RWPE2 (cell line): ENCODE measurements around the gene KRT1.

ENCODE experiments used
- ATAC-seq: fragments of 200-7000 bp; cut with Tn5 transposase; 3 replicates; pipeline ENCODE4 v1.9.1; 2021; ENCODE audit warnings: low read depth
- DNase-seq: peaks from one replicate; pipeline ENCODE4 v3.0.0-alpha.2; 2020; ENCODE audit warnings: low spot score
- H3K27ac ChIP-seq: fragments of 450-650 bp; 2 replicates; pipeline ENCODE4 v1.5.1; 2017; ENCODE audit warnings: mild to moderate bottlenecking; ENCODE audit not compliant: poor library complexity, severe bottlenecking
- H3K27me3 ChIP-seq: fragments of 250-450 bp; sonication (Bioruptor Pico); 2 replicates; pipeline ENCODE4 v1.5.1; 2021; ENCODE audit warnings: mild to moderate bottlenecking, moderate library complexity; ENCODE audit not compliant: insufficient read depth, poor library complexity, severe bottlenecking
- H3K36me3 ChIP-seq: fragments of 250-450 bp; sonication (Bioruptor Pico); 2 replicates; pipeline ENCODE4 v1.5.1; 2020; ENCODE audit warnings: low read depth, mild to moderate bottlenecking, moderate library complexity
- H3K4me1 ChIP-seq: fragments of 250-450 bp; sonication (Bioruptor Pico); 2 replicates; pipeline ENCODE4 v1.5.1; 2021; ENCODE audit warnings: mild to moderate bottlenecking, moderate library complexity; ENCODE audit not compliant: insufficient read depth, poor library complexity, severe bottlenecking
- H3K4me3 ChIP-seq: fragments of 250-450 bp; sonication (Bioruptor Pico); 2 replicates; pipeline ENCODE4 v1.5.1; 2021; ENCODE audit warnings: mild to moderate bottlenecking, moderate library complexity; ENCODE audit not compliant: severe bottlenecking
- H3K9me3 ChIP-seq: fragments of 250-450 bp; sonication (Bioruptor Pico); 2 replicates; pipeline ENCODE4 v1.5.1; 2021; ENCODE audit warnings: mild to moderate bottlenecking, moderate library complexity; ENCODE audit not compliant: severe bottlenecking
- TF ChIP-seq, protein P1 (sequence below): fragments of 450-650 bp; IDR thresholded peaks from one replicate; pipeline ENCODE4 v1.5.1; 2017; ENCODE audit warnings: mild to moderate bottlenecking, moderate library complexity; ENCODE audit not compliant: poor library complexity, severe bottlenecking

The KRT1 gene

DNA sequence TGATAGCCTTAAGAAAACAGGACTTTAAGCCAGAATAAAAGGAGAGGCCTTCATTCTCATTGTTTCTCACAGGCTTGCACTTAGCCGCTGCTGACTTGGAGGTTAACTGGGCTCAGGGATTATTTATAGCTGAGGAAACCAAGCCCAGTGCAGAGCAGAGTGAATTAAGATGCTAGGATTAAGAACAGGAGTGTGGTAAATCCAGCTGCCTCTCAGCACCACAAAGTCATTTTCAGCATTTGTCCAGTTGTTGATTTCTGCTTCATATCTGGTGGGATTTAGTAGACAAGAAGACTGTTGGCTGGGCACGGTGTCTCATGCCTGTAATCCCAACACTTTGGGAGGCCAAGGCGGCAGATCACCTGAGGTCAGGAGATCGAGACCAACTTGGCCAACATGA lies 47.6 kb downstream of the KRT1 start:
- ATAC-seq, result no peak

DNA sequence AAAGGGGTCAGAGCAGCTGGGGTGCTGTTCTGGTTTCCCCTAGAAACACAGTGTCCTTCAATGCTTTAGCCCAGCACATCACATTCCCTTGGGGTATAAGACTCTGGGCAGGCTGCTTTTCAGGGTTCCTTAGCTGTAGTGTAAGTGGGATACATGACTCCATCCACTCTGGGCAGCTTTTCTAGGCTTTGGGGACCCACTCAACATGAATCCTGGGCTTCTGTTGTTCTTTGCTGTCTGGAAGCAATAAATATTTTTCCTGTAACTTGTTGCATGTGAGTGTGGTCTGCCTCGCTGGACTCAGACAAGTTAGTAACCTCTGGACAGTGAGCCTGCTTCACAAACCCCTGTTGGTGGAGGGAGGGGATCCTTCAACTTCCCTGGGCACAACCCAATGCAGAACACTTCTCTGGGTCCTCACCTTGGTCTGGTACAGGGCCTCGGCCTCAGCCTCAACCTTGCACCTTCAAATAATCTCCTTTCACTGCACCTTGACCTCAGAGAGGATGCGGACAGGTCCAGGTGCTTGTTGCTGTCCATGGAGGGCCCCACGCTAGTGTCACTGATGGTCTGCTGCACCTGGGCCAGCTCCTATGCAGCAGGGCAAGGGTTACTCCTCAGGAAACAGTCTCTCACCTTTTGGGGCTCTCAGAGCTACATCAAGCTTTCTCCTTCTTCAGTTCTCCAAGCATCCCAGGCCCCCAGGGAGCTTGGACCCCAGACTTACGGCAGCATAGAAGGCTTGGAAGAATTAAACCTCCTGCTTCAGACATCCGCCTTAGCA lies 48.3 kb downstream of the KRT1 start:
- Histone ChIP-seq H3K36me3 (no peaks in the 10 kb centered on the region), H3K4me1 (no peaks in the 10 kb centered on the region), H3K4me3 (no peak overlapping the region), H3K27ac (no peak overlapping the region), H3K9me3 (no peaks in the 10 kb centered on the region), H3K27me3 (no peaks in the 10 kb centered on the region)
- ATAC-seq (no peak), DNase-seq (no peak)
- TF ChIP-seq, protein P1, sequence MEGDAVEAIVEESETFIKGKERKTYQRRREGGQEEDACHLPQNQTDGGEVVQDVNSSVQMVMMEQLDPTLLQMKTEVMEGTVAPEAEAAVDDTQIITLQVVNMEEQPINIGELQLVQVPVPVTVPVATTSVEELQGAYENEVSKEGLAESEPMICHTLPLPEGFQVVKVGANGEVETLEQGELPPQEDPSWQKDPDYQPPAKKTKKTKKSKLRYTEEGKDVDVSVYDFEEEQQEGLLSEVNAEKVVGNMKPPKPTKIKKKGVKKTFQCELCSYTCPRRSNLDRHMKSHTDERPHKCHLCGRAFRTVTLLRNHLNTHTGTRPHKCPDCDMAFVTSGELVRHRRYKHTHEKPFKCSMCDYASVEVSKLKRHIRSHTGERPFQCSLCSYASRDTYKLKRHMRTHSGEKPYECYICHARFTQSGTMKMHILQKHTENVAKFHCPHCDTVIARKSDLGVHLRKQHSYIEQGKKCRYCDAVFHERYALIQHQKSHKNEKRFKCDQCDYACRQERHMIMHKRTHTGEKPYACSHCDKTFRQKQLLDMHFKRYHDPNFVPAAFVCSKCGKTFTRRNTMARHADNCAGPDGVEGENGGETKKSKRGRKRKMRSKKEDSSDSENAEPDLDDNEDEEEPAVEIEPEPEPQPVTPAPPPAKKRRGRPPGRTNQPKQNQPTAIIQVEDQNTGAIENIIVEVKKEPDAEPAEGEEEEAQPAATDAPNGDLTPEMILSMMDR, result no peak

More for the DNA sequence above, 47.6 kb downstream of the KRT1 start:
- Histone ChIP-seq H3K4me3 (no peak overlapping the region), H3K4me1 (no peaks in the 10 kb centered on the region), H3K27me3 (no peaks in the 10 kb centered on the region), H3K27ac (no peak overlapping the region), H3K9me3 (no peaks in the 10 kb centered on the region), H3K36me3 (no peaks in the 10 kb centered on the region)
- TF ChIP-seq, protein P1, result no peak
- no peak for DNase-seq

DNA sequence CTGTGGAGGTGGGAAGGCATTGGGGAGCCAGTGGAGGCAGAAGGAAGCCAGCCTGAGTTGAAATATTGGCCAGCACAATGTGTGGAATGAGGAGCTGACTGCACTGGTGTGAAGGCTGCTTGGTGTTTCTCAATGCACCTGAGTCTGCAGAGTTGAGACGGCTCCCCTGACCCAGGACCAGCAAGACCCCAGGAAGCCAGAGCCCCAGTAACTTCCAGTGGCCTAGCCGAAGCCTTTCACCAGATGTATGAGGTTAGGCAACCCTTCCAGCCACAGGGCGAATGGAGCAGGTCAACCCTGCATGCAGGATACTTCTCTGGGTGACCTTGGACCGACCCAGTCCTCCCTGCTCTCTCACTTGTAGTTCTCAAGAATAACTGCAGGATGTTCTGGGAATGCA lies 48.9 kb downstream of the KRT1 start:
- no peaks in the 10 kb centered on the region for H3K4me1 ChIP-seq
- H3K4me3 ChIP-seq, result no peak overlapping the region
- H3K27ac ChIP-seq, result no peak overlapping the region
- TF ChIP-seq, protein P1, result no peak
- DNase-seq, result no peak
- ATAC-seq, result no peak
- no peaks in the 10 kb centered on the region for H3K36me3 ChIP-seq
- no peaks in the 10 kb centered on the region for H3K27me3 ChIP-seq
- H3K9me3 ChIP-seq, result no peaks in the 10 kb centered on the region

DNA sequence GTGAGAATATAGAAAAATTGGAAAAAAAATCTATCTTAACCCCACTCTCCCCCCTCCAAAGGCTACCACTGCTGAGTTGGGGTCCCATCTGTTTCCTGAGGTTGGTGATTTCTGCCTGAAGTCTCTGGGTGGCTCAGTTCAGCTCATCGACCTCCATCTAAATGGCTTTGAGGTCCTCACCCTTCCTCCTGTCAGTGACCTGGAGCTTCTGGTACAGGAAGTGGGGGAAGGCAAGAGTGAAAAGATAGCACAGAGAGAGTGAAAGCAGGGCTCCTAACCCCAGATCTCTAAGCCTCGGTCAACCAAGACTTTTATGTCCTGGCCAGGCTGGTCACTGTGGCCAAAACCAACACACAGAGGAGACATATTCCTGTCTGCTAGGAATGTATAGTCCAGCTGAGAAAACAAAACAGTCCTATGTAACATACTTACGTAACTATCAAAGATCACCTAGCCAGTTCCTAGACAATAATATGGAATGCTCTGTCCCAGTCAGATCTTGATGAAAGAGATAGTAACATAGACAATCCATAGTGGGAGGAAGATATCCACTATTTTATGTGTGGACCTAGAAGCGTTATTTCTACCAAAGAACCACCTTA lies 49.5 kb downstream of the KRT1 start:
- DNase-seq (no peak), ATAC-seq (no peak)
- H3K4me1 ChIP-seq, result no peaks in the 10 kb centered on the region
- TF ChIP-seq, protein P1, result no peak
- peaks cover 2% of the 10 kb centered on the region for H3K9me3 ChIP-seq
- H3K27ac ChIP-seq, result no peak overlapping the region
- no peaks in the 10 kb centered on the region for H3K27me3 ChIP-seq
- H3K36me3 ChIP-seq, result no peaks in the 10 kb centered on the region
- H3K4me3 ChIP-seq, result no peak overlapping the region

DNA sequence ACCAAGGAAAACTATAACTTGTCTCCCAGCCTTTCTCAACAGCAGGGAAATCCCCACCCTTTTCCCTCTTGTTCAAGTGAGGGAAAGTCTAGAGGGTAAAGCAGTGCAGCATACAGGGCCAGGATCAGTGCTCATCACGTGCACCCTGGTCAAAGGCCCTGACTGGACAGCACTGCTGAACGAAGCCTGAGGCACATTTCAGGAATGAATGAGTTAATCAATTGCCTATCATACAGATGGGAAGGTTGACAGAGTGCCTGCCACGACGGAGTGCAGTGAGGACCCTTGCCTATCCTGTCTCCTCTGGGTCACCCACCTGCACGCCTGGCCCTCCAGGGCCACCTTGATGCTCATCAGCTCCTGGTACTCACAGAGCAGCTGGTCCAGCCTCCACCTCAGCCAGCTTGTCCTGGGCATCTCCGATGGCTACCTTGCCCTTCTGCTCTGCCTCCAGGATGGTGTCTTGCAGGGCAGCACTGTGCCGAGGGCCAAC lies 50.2 kb downstream of the KRT1 start:
- TF ChIP-seq, protein P1, result no peak
- Histone ChIP-seq H3K27ac (no peak overlapping the region), H3K4me1 (no peaks in the 10 kb centered on the region), H3K4me3 (no peak overlapping the region), H3K9me3 (peaks cover 2% of the 10 kb centered on the region), H3K36me3 (no peaks in the 10 kb centered on the region), H3K27me3 (no peaks in the 10 kb centered on the region)
- DNase-seq (no peak), ATAC-seq (no peak)
